Mammary epithelial cell (primary cell): Measurements from ENCODE around the gene AGBL2.

Experiments used
- CTCF ChIP-seq, 2 donors: IDR thresholded peaks in 1 of 2; conservative IDR thresholded peaks in 1 of 2; 2 replicates each; pipeline ENCODE4 v1.5.1; 2011 to 2012; ENCODE audit warnings: inconsistent platforms in 2 of 2, low read length in 2 of 2, mild to moderate bottlenecking in 2 of 2, control low read depth in 1 of 2, low read depth in 1 of 2; ENCODE audit not compliant: insufficient read depth in 1 of 2; ENCODE audit errors: extremely low read depth in 1 of 2
- EZH2 ChIP-seq: IDR thresholded peaks from 2 replicates; pipeline ENCODE4 v1.6.1; 2012; ENCODE audit warnings: low read length, inconsistent platforms, borderline replicate concordance

DNA sequence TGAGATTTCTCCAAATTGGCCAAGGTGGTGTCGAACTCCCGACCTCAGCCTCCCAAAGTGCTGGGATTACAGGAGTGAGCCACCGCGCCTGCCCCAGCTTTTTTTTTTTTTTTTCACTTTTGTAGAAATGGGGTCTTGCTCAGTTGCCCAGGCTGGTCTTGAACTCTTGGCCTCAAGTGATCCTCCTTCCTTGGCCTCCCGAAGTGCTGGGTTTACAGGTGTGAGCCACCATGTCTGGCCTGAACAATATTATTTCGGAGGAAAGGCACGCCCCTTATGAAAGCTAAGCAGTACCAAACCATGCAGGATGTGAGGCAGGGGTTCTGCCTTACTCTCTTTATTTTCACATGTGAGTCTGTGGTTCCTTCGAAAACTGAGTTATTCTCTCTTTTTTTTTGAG is 88.9 kb downstream of the AGBL2 start:
- no peak for TF ChIP-seq EZH2
- TF ChIP-seq CTCF (conservative IDR thresholded peaks at IDR 0.05 in 1 of 2, IDR thresholded peaks at IDR 0.05 in 1 of 2; ENCODE audit: extremely low read depth in 1 of 2, insufficient read depth in 1 of 2, low read depth in 1 of 2, low read length in 2 of 2), result no peak
